Measurements from ENCODE around the gene ZNF106.

The ZNF106 gene

GRCh38 chr15:42367041-42367440 is 123.9 kb downstream of the ZNF106 start:
- DNase-seq (ENCODE audit: low read depth) = no peak

- no peak for DNase-seq (ENCODE audit: low read depth)
Observed at GRCh38 chr15:42365921-42366550, 124.9 kb downstream of the ZNF106 start.

- DNase-seq (ENCODE audit: low read depth) = no peak
Observed at GRCh38 chr15:42364529-42364928, 126.4 kb downstream of the ZNF106 start.

- DNase-seq (ENCODE audit: low read depth) = no peak
Observed at GRCh38 chr15:42363942-42364341, 127.0 kb downstream of the ZNF106 start.

GRCh38 chr15:42363487-42363886 is 127.5 kb downstream of the ZNF106 start:
- DNase-seq (ENCODE audit: low read depth) = no peak

All from activated T-cell treated with anti-CD3 and anti-CD28 coated beads for 48 hours (primary cell).